Measurements from ENCODE around the gene PRKAG3. TPM values are rescaled to one million over a fixed set of nuclear protein-coding genes. Genes with fewer than 3 reads are reported as not detected.
A peak's percentile ranks its signal among the peaks of the same experiment; 100 is the strongest.

The PRKAG3 gene
- total RNA-seq, 1 donor from 2014 or later = 2.9 TPM

DNA sequence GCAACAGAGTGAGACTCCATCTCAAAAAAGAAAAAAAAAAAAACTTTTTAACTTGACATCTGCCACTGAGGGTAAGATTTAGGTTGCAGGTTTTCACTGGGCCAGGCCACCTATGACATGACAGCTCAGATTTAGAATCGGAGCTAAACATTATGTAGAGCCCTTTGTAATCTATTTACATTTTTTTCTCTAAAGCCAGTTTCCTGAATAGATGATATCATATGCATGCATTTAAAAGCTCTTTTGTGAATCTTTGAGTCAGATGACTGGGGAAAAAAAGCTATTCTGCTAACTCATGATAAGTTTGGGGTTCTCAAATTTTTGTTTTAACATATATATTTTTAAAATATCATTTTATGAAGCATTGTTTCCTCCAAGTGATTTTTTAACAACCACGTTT lies 21.3 kb downstream of the PRKAG3 start:
- Mint-ChIP-seq H3K9me3 (peaks cover under 1% of the 10 kb centered on the region), H3K27ac (no peak overlapping the region), H3K36me3 (peaks cover 19% of the 10 kb centered on the region), H3K4me3 (no peak overlapping the region), H3K27me3 (ENCODE audit: low read depth) (no peaks in the 10 kb centered on the region), H3K4me1 (peaks cover 15% of the 10 kb centered on the region)
- TF ChIP-seq, protein P1, sequence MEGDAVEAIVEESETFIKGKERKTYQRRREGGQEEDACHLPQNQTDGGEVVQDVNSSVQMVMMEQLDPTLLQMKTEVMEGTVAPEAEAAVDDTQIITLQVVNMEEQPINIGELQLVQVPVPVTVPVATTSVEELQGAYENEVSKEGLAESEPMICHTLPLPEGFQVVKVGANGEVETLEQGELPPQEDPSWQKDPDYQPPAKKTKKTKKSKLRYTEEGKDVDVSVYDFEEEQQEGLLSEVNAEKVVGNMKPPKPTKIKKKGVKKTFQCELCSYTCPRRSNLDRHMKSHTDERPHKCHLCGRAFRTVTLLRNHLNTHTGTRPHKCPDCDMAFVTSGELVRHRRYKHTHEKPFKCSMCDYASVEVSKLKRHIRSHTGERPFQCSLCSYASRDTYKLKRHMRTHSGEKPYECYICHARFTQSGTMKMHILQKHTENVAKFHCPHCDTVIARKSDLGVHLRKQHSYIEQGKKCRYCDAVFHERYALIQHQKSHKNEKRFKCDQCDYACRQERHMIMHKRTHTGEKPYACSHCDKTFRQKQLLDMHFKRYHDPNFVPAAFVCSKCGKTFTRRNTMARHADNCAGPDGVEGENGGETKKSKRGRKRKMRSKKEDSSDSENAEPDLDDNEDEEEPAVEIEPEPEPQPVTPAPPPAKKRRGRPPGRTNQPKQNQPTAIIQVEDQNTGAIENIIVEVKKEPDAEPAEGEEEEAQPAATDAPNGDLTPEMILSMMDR (IDR thresholded peaks at IDR 0.05; ENCODE audit: unreplicated experiment) = no peak
- no peak for DNase-seq (ENCODE audit: low spot score in 2 of 2, unreplicated experiment in 2 of 2)

- Mint-ChIP-seq H3K4me3 (no peak overlapping the region), H3K9me3 (peaks cover 8% of the 10 kb centered on the region), H3K36me3 (peaks cover 21% of the 10 kb centered on the region), H3K27me3 (ENCODE audit: low read depth) (no peaks in the 10 kb centered on the region), H3K4me1 (peaks cover 17% of the 10 kb centered on the region), H3K27ac (no peak overlapping the region)
- DNase-seq (ENCODE audit: low spot score in 2 of 2, unreplicated experiment in 2 of 2) = no peak
- TF ChIP-seq, protein P1 (IDR thresholded peaks at IDR 0.05; ENCODE audit: unreplicated experiment) = no peak
Measured at GRCh38 chr2:218809515-218809914, 22.1 kb downstream of the PRKAG3 start.

DNA sequence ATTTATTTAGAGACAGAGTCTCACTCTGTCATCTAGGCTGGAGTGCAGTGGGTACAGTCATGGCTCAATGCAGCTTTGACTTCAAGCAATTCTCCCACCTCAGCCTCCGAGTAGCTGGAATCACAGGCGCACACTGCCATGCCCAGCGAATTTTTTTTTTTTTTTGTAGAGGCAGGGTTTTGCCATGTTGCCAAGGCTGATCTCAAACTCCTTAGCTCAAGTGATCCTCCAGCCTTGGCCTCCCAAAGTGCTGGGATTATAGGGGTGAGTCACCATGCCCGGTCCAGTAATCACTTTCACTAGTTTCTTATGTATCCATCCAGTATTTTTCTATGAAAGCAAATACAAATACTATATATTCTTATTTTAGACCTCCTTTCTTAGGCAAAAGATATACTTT lies 24.0 kb downstream of the PRKAG3 start:
- H3K9me3 Mint-ChIP-seq = peaks cover 12% of the 10 kb centered on the region
- H3K27ac Mint-ChIP-seq = no peak overlapping the region
- peaks cover 17% of the 10 kb centered on the region for H3K4me1 Mint-ChIP-seq
- TF ChIP-seq, protein P1 (IDR thresholded peaks at IDR 0.05; ENCODE audit: unreplicated experiment) = no peak
- H3K27me3 Mint-ChIP-seq (ENCODE audit: low read depth) = no peaks in the 10 kb centered on the region
- peaks cover 11% of the 10 kb centered on the region for H3K36me3 Mint-ChIP-seq
- H3K4me3 Mint-ChIP-seq = no peak overlapping the region
- DNase-seq (ENCODE audit: low spot score in 2 of 2, unreplicated experiment in 2 of 2) = no peak

DNA sequence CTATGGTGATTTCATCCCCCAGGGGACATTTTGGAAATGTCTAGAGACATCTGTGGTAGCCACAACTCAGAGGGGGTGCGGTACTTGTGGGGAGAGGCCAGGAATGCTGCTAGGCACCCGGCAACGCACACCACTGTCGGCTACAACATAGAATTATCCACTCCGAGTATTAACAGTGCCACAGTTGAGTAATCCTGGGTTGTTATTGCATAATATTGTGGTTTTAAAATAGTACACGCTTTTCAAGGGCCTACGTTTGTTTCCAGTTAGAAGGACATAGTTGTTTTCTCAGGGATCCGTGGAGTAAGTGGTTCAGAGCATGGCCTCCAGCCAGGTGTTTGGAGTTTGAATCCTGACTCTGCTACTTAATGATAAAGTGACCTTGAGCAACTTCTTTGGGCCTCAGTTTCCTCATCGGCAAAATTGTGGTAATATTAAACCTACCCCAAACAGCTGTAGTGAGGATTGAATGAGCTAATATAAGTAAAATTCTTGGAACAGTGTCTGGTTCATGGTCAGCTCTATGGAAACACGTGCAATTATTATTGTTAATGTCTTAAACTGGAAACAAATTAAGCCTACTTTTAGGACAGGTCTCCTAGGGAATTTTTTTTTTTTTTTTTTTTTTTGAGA lies 25.1 kb downstream of the PRKAG3 start:
- Mint-ChIP-seq H3K27ac (peak overlapping the region; percentile 96), H3K36me3 (peaks cover 11% of the 10 kb centered on the region), H3K4me3 (no peak overlapping the region), H3K4me1 (peaks cover 19% of the 10 kb centered on the region), H3K9me3 (peaks cover 12% of the 10 kb centered on the region), H3K27me3 (ENCODE audit: low read depth) (no peaks in the 10 kb centered on the region)
- TF ChIP-seq, protein P1 (IDR thresholded peaks at IDR 0.05; ENCODE audit: unreplicated experiment) = no peak
- no peak for DNase-seq (ENCODE audit: low spot score in 2 of 2, unreplicated experiment in 2 of 2)

GRCh38 chr2:218805627-218806026 lies 26.0 kb downstream of the PRKAG3 start:
- Mint-ChIP-seq H3K4me1 (peaks cover 17% of the 10 kb centered on the region), H3K9me3 (peaks cover 12% of the 10 kb centered on the region), H3K27ac (peak overlapping the region; percentile 96), H3K4me3 (no peak overlapping the region), H3K27me3 (ENCODE audit: low read depth) (no peaks in the 10 kb centered on the region), H3K36me3 (peaks cover 11% of the 10 kb centered on the region)
- no peak for DNase-seq (ENCODE audit: low spot score in 2 of 2, unreplicated experiment in 2 of 2)
- TF ChIP-seq, protein P1 (IDR thresholded peaks at IDR 0.05; ENCODE audit: unreplicated experiment) = no peak
